Endothelial cell of umbilical vein (primary cell): Measurements from ENCODE around the gene RNF145. TPM values are rescaled to one million over a fixed set of nuclear protein-coding genes. Genes with fewer than 3 reads are reported as not detected.

Experiments used
- BruUV-seq: library from RNA; stranded (reverse); fragments of 400-500 nt; replicated peaks from 2 replicates; lab custom pipeline; 2021; lab: Mats Ljungman, UMichigan
- CTCF ChIA-PET: fragments of 300-600, 350-600 bp; sonication (Branson Sonifier 250); formaldehyde crosslinking; loops from one replicate; lab custom pipeline; 2021; ENCODE audit warnings: antibody characterized with exemption, inconsistent platforms; lab: Charles Lee
- POLR2A ChIA-PET: fragments of 300-600, 350-600 bp; sonication (Branson Sonifier 250); formaldehyde crosslinking; loops from one replicate; lab custom pipeline; 2021; ENCODE audit warnings: antibody characterized with exemption, inconsistent platforms; lab: Charles Lee
- DNase-seq: peaks from one replicate; pipeline ENCODE4 v3.0.0-alpha.2; 2011; ENCODE audit warnings: low read depth, low spot score
- FAIRE-seq: peaks from 2 replicates; lab custom pipeline; 2011; peaks lifted over from hg19 to GRCh38; lab: Jason Lieb, UNC
- H2AFZ ChIP-seq: 2 replicates; pipeline ENCODE4 v1.6.0; 2012; ENCODE audit warnings: low read depth, low read length, control low read depth, inconsistent platforms
- H3K27ac ChIP-seq: 2 replicates; pipeline ENCODE4 v1.5.1; 2011; ENCODE audit warnings: low read depth, mild to moderate bottlenecking, control low read depth, low read length, moderate library complexity; ENCODE audit not compliant: insufficient read depth
- H3K27me3 ChIP-seq, 2 experiments: 2 replicates each; pipeline versions ENCODE4 v1.6.0 to v1.6.1; 2011; ENCODE audit warnings: low read length in 2 of 2, mixed read lengths in 1 of 2; ENCODE audit not compliant: control insufficient read depth in 2 of 2, insufficient read depth in 2 of 2
- H3K36me3 ChIP-seq, 2 experiments: 2 replicates in 1 of 2; 3 replicates in 1 of 2; pipeline ENCODE4 v1.5.1; 2011; ENCODE audit warnings: low read length in 2 of 2, mild to moderate bottlenecking in 1 of 2, moderate library complexity in 1 of 2; ENCODE audit not compliant: control insufficient read depth in 2 of 2, insufficient read depth in 2 of 2; ENCODE audit errors: extremely low read depth in 1 of 2
- H3K4me1 ChIP-seq: 3 replicates; pipeline ENCODE4 v1.5.1; 2011; ENCODE audit warnings: mild to moderate bottlenecking, low read length; ENCODE audit not compliant: control insufficient read depth, insufficient read depth; ENCODE audit errors: extremely low read depth
- H3K4me2 ChIP-seq: 2 replicates; pipeline ENCODE4 v1.6.1; 2011; ENCODE audit warnings: low read length, control low read depth, mixed read lengths; ENCODE audit not compliant: insufficient read depth
- H3K4me3 ChIP-seq, 3 experiments: fragments of 200-600 bp in 1 of 3; sonication (generic), shearing (Covaris generic) in 1 of 3; replicated peaks in 1 of 3; 2 replicates each; pipeline ENCODE4 v1.5.1; 2011 to 2016; ENCODE audit warnings: control low read depth in 3 of 3, low read length in 3 of 3, mild to moderate bottlenecking in 2 of 3, inconsistent platforms in 1 of 3, low read depth in 1 of 3, moderate library complexity in 1 of 3; ENCODE audit not compliant: insufficient read depth in 1 of 3
- H3K79me2 ChIP-seq: 2 replicates; pipeline ENCODE4 v1.6.0; 2012; ENCODE audit warnings: low read length, inconsistent platforms; ENCODE audit not compliant: control insufficient read depth, insufficient read depth
- H3K9ac ChIP-seq: replicated peaks from 2 replicates; pipeline ENCODE3; 2011; ENCODE audit warnings: low read length, control low read depth; ENCODE audit not compliant: insufficient read depth; ENCODE audit errors: extremely low read depth
- H3K9me1 ChIP-seq: replicated peaks from 3 replicates; pipeline ENCODE4 v1.6.0; 2011; ENCODE audit warnings: mild to moderate bottlenecking, low read length; ENCODE audit not compliant: control insufficient read depth, insufficient read depth; ENCODE audit errors: extremely low read depth
- H3K9me3 ChIP-seq: replicated peaks from 2 replicates; pipeline ENCODE4 v1.5.1; 2012; ENCODE audit warnings: low read length, inconsistent platforms; ENCODE audit not compliant: control insufficient read depth, insufficient read depth
- H4K20me1 ChIP-seq: replicated peaks from 2 replicates; pipeline ENCODE3; 2011; ENCODE audit warnings: mild to moderate bottlenecking, low read length; ENCODE audit not compliant: control insufficient read depth, insufficient read depth; ENCODE audit errors: extremely low read depth
- CTCF ChIP-seq, 2 donors: IDR thresholded peaks; 1 replicate in 1 of 2; 2 replicates in 1 of 2; pipeline ENCODE4 v1.5.1; 2011; ENCODE audit warnings: low read length in 2 of 2, mild to moderate bottlenecking in 2 of 2, moderate library complexity in 2 of 2, control low read depth in 1 of 2, inconsistent platforms in 1 of 2, low read depth in 1 of 2; ENCODE audit not compliant: insufficient read depth in 1 of 2; ENCODE audit errors: extremely low read depth in 1 of 2
- EZH2 ChIP-seq: IDR thresholded peaks from 2 replicates; pipeline ENCODE4 v1.6.1; 2012; ENCODE audit warnings: borderline replicate concordance, low read depth, mild to moderate bottlenecking, moderate library complexity, low read length, inconsistent platforms; ENCODE audit not compliant: severe bottlenecking
- FOS ChIP-seq: IDR thresholded peaks from 2 replicates; pipeline ENCODE4 v1.6.1; 2011; ENCODE audit warnings: mild to moderate bottlenecking, low read length, moderate library complexity, borderline replicate concordance; ENCODE audit not compliant: insufficient read depth
- GATA2 ChIP-seq: IDR thresholded peaks from 2 replicates; pipeline ENCODE4 v1.7.0; 2011; ENCODE audit warnings: low read depth, mild to moderate bottlenecking, moderate library complexity, mixed read lengths, low read length; ENCODE audit not compliant: insufficient read length, insufficient read depth
- JUN ChIP-seq: IDR thresholded peaks from 2 replicates; pipeline ENCODE4 v1.6.1; 2011; ENCODE audit warnings: borderline replicate concordance, low read depth; ENCODE audit not compliant: insufficient read length, insufficient read depth
- MYC ChIP-seq: IDR thresholded peaks from one replicate; pipeline ENCODE4 v1.6.1; 2011; ENCODE audit warnings: mild to moderate bottlenecking, low read depth, low read length
- POLR2A ChIP-seq: IDR thresholded peaks from 2 replicates; pipeline ENCODE4 v1.6.1; 2012; ENCODE audit warnings: low read depth, mild to moderate bottlenecking, control low read depth, low read length
- POLR2AphosphoS5 ChIP-seq: IDR thresholded peaks from 2 replicates; pipeline ENCODE4 v1.6.1; 2012; ENCODE audit warnings: low read depth, mild to moderate bottlenecking, control low read depth, low read length, moderate library complexity; ENCODE audit not compliant: insufficient read depth
- dilution Hi-C: fragments of 300-500 bp; cut with MboI; formaldehyde crosslinking; loops from one replicate; pipeline ENCODE4 v1.15.0; 2019; ENCODE audit warnings: low sequenced_read_pairs; ENCODE audit not compliant: extremely low pct_ligation_motif_present
- intact Hi-C: fragments of 100-400 bp; cut with micrococcal nuclease; formaldehyde crosslinking; loops from one replicate; pipeline ENCODE4 v1.10.0; 2022
- polyA plus RNA-seq, 4 experiments: library from polyadenylated mRNA; depleted of rRNA in 3 of 4; stranded (reverse) in 3 of 4; unstranded in 1 of 4; fragments of >200 nt; gene quantifications; 2 replicates each; pipeline versions ENCODE4 v1.2.1 to v1.2.3, GENCODE V29; 2011 to 2012; ENCODE audit warnings: missing spikeins in 1 of 4
- total RNA-seq: library from RNA; stranded (reverse); gene quantifications from 2 replicates; pipeline ENCODE4 v1.2.3, GENCODE V29; 2021
- TF ChIP-seq, protein P1 (sequence below): IDR thresholded peaks from 2 replicates; pipeline ENCODE4 v1.6.1; 2011; ENCODE audit not compliant: insufficient read depth, insufficient read length

The RNF145 gene
- total and polyA plus RNA-seq, 2 donors (not counting 3 experiments of a cell fraction or from before 2014, with no cell fraction given): 39.4 to 62.3 TPM

GRCh38 chr5:159170021-159170420 lies 39.3 kb downstream of the RNF145 start:
- FAIRE-seq (no peak), DNase-seq (no peak)
- no peak overlapping the region for H3K27ac ChIP-seq
- H3K9me3 ChIP-seq: no peaks in the 10 kb centered on the region
- H3K9ac ChIP-seq: no peak overlapping the region
- ChIA-PET POLR2A (no interaction called here), CTCF (interaction anchor here (1.5 kb wide), 1 partner anchor 9 kb away, joined by 4 read pairs; no protein-coding TSS in a partner anchor)
- H3K36me3 ChIP-seq: no peaks in the 10 kb centered on the region
- no peak overlapping the region for H3K4me2 ChIP-seq
- H4K20me1 ChIP-seq: no peaks in the 10 kb centered on the region
- H3K79me2 ChIP-seq: no peaks in the 10 kb centered on the region
- H3K4me3 ChIP-seq: no peak overlapping the region
- intact Hi-C loops: loop anchor here (10.0 kb wide), 1 partner anchor 835 kb away; the partner anchor contains the start of gene TTC1
- no TSS peak for BruUV-seq
- no peaks in the 10 kb centered on the region for H3K9me1 ChIP-seq
- H3K4me1 ChIP-seq: no peaks in the 10 kb centered on the region
- TF ChIP-seq JUN (no peak), MYC (no peak), EZH2 (no peak), CTCF (IDR thresholded peaks at IDR 0.05; ENCODE audit: extremely low read depth in 1 of 2, insufficient read depth in 1 of 2, low read depth in 1 of 2, low read length in 2 of 2) (no peak), POLR2A (no peak), POLR2AphosphoS5 (no peak), GATA2 (no peak), FOS (no peak)
- TF ChIP-seq, protein P1, sequence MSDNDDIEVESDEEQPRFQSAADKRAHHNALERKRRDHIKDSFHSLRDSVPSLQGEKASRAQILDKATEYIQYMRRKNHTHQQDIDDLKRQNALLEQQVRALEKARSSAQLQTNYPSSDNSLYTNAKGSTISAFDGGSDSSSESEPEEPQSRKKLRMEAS: no peak
- dilution Hi-C loops: no loop called here
- no peak overlapping the region for H2AFZ ChIP-seq
- no peaks in the 10 kb centered on the region for H3K27me3 ChIP-seq
